HTERT RPE-1 (cell line): Measurements from ENCODE around the gene MAP2K3.
"Not testable (repeated sequence)": the region's sequence is repeated elsewhere in the genome, so short reads cannot be mapped to it uniquely, and the experiment has no call there.

Source experiments
- in situ Hi-C: fragments of 300-500 bp; cut with MboI; formaldehyde crosslinking; loops from 4 replicates; pipeline ENCODE4 v1.14.3; 2020; ENCODE audit warnings: low sequenced_read_pairs

The MAP2K3 gene

DNA sequence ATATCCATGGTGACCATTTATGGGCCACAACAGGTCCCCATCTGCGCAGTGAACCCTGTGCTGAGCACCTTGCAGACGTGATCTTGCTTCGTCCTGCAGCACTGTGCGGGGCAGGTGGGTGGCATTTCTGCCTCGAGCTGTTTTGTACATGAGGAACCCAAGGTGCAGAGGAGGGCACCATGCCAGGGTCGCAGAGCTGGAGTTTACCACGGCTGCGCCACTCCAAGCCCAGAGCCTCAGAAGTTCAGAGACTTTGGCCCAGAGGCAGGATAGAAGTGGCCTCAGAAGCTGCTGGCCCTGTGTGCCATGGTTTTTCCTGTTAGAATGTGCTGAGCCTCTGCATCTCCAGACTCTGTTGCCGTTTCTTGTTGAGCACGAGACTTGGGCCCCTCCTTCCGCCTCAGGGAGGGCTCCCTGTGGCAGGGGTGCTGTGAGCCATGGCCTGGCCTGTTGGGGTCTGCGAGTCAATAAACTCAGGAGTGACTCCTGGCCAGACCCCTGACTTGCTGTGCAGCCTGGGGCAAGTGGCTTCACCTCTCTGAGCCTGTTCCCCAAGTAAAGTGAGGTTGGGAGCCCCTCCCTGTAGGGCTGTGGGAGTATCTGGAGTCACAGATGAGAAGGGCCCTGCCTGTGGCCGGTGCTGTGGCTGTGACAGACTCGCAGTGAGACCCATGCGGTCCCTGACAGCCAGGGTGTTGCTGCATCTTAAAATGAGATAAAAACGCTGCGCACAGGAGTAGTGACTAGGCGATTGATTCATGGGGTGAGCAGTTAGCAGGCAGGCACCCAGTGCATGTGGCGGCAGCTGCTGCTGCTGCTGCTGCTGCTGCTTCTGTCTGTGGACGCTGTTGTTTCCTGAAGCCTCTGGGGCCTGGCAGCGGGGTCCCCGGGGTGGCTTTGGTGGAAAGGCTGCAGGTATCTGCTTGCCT, 11.8 kb downstream of the MAP2K3 start:
- in situ Hi-C loops, result no loop called here

- in situ Hi-C loops, result no loop called here
Observed at GRCh38 chr17:21297026-21297520, 12.6 kb downstream of the MAP2K3 start.

DNA sequence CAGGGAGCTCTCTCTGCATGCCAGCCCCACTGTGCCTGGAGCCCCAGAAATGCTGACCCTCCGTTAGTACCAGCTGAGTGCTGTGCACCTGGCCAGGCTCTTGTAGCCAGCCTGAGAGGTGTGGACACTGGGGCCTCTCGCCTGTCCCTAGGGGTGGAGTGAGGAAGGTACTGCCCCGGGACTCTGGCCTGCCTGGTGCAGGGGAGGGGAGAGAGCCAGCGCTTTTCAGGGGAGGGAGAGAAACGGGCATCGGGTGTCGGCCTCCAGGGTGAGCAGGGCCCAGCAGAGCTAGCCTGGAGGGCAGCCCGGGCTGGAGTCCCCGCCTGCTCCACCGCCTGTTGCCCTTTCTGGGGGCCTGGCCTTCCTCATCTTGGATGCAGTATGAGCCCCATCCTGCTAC, 13.1 kb downstream of the MAP2K3 start:
- in situ Hi-C loops, result no loop called here

DNA sequence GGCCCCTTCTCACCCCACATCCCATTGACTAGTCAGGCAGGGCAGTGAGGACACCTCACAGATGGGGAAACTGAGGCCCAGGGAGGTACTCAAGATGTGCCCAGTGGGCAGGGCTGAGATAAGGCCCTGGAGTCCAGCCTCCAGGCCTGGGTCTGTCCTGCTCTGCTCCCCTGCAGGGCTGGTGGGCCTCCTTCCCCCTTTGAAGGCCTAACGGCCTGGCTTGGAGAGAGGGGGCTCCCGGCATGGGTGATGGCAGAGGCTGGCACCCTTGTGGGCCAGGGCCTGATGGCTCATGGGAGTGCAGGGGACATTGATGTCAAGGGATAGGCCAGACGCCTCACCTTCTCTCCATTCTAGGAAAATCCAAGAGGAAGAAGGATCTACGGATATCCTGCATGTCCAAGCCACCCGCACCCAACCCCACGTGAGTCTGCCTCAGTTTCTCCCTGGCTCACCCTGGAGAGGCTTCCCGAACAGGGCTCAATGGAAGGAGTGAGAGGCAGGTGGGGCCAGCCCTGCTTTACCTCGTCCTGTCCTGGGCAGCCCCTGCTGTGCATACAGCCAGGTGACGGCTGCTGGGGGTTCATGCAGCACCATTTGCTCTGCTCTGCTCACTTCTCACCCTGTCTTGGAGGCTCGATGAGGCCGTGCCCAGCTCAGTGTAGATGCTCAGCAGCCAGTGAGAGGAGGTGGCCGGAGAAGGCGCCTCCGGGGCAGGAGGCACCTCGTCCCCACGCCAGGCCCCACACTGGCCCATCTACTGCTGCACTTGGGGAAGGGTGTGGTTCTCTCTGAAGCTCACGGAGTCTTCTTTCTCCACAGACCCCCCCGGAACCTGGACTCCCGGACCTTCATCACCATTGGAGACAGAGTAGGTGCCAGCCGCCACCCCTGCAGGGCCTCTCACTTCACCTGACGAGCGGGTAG, 13.8 kb downstream of the MAP2K3 start:
- in situ Hi-C loops, result no loop called here

DNA sequence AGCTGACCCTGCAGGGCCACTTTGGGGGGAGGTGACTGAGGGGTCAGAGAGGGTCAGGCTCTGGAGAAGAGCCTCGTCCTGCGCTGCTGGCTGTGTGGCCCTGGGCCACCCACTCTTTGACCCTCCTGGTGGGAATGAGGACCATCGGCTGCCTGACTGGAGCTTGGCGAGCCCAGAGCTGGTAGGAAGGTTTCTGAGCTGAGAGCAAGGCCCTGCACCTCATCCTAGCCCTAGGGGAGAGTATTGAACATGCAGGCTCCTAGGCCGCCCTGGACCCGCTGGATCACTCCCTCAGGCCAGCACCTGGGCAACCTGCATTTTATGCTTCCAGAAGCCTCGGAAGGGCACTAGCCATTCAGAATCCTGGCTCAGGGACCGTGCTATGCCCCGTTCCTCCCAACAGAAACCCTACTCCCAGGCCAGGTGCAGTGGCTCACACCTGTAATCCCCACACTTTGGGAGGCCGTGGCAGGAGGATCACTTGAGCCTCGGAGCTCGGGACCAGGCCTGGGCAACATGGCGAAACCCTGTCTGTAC, 14.5 kb downstream of the MAP2K3 start:
- in situ Hi-C loops, result no loop called here

DNA sequence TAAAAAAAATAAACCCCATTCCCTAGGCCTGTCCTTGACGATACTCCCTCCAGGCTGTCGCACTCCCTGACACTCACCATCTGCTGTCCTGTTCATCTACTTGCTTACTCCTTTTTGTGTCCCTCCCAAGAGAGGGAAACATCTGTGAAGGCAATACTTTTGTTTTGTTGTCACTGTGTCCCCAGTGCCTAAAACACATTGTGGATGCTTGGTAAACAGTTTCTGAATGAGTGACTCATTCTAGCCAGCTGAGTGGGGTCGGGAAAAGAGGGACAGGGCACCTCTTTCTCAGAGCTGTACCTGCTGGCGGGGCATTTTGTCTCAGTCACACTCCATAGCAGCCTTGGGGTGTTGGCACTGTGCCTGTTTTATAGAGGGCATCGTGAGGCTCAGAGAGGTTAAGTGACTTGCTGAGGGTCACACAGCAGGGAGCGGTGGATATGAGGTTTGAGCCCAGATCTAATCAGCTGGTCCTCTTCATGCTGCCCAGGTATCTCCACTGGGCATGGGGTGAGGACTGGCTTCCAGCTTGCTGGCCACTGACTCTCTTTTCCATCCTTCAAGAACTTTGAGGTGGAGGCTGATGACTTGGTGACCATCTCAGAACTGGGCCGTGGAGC, 15.6 kb downstream of the MAP2K3 start:
- in situ Hi-C loops, result no loop called here

DNA sequence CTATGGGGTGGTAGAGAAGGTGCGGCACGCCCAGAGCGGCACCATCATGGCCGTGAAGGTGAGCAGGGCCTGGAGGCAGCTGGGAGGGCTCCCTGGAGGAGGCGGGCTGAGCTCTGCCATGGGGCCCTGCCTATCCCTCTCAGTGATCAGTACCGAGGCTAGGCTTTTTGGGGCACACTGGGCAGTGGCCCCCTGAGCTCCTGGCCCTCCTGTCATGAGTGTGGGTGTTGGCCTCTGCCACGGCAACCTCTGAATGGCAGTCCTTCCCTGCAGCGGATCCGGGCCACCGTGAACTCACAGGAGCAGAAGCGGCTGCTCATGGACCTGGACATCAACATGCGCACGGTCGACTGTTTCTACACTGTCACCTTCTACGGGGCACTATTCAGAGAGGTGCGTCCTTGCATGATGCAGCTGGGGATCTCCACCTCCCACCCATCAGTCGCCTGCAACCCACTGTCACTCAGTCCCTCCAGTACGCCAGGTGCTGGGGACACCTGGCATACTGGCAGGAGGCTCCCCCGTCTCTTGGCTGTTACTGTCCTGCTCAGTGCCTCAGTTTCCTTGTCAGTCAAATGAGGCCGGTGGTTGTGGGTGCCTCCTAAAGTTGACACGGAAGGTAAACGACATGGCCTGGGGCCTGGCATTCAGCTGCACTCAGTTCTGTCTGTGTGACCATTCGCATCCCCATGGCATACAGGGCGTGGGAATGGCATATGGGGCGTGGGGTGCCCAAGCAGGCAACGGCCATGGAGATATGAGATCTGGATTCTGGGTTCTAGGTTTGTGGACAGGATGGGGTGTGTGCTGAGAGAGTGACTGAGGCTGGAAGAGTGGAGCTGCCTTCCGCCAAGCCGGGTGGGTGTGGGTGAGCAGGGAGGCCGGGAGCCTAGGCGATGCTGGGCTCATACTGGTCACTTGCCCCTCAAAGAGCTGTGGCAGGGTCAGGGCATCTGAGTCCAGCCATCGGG, 16.4 kb downstream of the MAP2K3 start:
- in situ Hi-C loops, result no loop called here

GRCh38 chr17:21301593-21302550, 17.4 kb downstream of the MAP2K3 start:
- in situ Hi-C loops, result no loop called here

- in situ Hi-C loops, result no loop called here
Observed at GRCh38 chr17:21302711-21303425, 18.4 kb downstream of the MAP2K3 start.

DNA sequence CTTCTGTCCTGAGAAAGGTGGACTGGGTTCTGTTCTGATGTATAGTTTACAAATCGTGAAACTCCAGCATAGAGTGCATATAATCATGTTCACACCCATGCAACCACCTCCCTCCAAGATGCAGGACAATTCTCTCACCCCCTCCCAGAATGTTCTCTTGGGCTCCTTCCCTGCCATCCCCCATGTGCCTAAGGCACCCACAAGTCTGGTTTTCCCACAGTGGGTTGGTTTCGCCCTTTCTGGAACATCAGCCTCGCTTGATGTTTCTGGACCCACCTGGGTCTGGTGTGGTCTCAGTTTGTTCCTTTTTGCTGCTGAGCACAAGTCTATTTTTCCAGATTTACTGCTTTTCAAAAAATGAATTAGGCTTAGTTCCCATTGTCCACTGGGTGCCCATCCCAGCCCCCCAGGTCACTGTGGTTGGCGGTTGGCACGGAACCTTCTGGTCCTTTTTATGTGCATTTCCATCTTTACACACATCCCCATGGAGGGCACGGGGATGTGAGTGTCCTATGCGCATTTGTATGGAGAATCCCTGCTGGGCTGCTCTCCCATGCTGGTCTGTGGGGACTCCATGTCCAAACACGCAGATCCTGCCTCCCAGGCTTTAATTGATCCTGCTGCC, 19.0 kb downstream of the MAP2K3 start:
- in situ Hi-C loops, result no loop called here

- in situ Hi-C loops, result no loop called here
Observed at GRCh38 chr17:21304091-21304490, 19.6 kb downstream of the MAP2K3 start.

GRCh38 chr17:21304551-21305151, 20.1 kb downstream of the MAP2K3 start:
- in situ Hi-C loops, result not testable (repeated sequence)

DNA sequence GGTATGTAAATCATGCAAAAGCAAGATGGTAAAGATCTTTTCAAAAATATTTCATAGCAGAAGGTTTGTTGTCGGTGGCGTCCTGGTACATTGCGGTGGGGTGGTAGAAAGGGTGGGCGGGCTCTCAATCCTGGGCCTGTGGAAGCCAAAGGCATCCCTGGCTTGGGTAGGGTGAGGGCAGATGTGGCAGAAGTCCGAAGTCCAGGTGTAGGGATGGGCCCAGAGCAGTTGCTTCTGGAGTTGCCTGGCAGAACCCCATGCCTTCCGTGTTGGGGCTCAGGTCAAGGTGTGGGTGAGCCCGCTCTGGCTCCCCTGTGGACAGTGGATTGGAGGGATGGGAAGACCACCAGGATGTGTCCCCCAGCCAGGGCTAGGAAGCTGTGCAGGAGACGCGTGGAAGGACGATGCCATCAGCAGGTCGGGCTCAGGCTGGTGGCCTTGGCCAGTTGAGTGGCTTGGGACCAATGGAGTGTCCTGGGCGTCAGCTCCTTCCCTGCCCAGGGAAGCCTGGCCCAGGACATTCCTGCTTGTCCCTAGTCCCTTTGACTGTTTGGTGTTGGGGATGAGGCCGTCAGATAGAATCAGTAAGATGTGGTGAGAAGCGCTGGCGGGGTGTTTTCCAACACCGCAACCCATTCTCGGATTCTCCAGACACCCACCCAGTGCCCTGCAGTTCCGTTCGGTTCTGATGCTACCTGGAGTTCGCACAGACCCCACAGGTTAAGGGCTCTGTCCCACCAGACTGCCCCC, 21.1 kb downstream of the MAP2K3 start:
- in situ Hi-C loops, result not testable (repeated sequence)

DNA sequence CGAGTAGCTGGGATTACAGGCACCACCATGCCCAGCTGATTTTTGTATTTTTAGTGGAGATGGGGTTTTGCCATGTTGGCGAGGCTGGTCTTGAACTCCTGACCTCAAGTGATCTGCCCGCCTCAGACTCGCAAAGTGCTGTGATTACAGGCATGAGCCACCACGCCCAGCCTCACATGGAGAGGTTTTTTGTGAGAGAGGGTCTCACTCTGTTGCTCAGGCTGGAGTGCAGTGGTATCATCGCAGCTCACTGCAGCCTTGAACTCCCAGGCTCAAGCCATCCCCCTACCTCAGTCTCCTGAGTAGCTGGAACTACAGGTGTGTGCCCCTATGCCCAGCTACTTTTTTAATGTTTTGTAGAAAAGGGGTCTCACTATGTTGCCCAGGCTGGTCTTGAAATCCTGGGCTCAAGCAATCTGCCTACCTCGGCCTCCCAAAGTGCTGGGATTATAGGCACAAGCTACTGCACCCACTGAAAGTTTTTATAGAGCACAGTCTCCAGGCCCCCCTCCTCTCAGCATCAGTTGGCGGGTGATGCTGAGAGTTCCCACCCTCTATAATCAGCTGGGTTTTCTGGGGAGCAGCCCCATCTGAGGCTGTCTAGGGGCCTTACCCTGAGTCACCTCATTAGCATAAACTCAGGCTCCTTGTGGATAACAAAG, 22.2 kb downstream of the MAP2K3 start:
- in situ Hi-C loops, result not testable (repeated sequence)

DNA sequence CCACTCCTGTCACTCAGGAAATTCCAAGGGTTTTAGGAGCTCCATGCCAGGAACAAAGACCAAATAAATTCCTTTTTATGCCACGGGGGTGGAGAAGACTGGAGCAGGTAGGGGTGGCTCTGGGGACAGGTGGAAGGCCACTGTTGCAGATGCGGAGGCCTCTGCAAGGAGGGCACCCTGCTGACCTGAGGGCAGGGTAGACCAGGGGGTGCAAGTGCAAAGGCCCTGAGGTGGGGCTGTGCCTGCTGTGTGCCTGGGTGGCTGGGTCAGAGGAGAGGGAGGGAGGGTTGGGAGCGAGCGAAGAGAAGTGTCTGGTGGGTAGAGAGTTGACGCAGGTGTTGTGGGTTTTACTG, 22.7 kb downstream of the MAP2K3 start:
- in situ Hi-C loops, result not testable (repeated sequence)

DNA sequence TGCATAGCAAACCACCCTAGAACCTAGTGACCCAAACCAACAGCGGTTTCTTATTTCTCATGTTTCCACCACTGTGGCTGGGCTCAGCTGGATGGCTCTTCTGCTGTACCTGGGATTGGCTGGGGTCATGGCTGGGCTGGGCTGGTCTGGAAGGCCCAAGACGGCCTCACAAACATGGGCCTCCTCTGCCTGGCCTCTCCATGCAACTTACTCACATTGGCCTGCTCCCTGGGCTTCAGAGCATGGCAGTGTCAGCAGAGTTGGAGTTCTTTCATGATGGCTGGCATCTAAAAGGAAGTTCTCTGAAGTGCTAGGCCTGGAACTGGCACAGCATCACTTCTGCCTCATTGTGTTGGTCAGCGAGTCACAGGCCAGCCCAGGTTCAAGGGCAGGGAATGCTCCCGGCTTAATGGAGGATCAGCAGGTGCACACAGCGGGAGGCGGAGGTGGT, 24.4 kb downstream of the MAP2K3 start:
- in situ Hi-C loops, result not testable (repeated sequence)
